Suprapubic skin (tissue), 4 donors: Measurements from ENCODE around the gene ELMO1.

Experiments used
- CTCF ChIP-seq, 2 donors: fragments of 200-600 bp in 1 of 2; fragments of 450-650 bp in 1 of 2; sonication (generic) in 1 of 2; IDR thresholded peaks; one replicate each; pipeline ENCODE4 v1.5.1; 2016 to 2019; ENCODE audit warnings: antibody characterized with exemption in 2 of 2, mild to moderate bottlenecking in 1 of 2, moderate library complexity in 1 of 2
- EP300 ChIP-seq: sonication (generic); formaldehyde crosslinking; IDR thresholded peaks from one replicate; pipeline ENCODE4 v1.6.1; 2017; ENCODE audit warnings: antibody characterized with exemption
- POLR2A ChIP-seq, 2 donors: fragments of 450-650 bp; IDR thresholded peaks; one replicate each; pipeline ENCODE4 v1.6.1; 2017; ENCODE audit warnings: antibody characterized with exemption in 2 of 2, mild to moderate bottlenecking in 2 of 2, moderate library complexity in 2 of 2
- POLR2AphosphoS5 ChIP-seq, 3 donors: sonication (generic); formaldehyde crosslinking; IDR thresholded peaks; one replicate each; pipeline ENCODE4 v1.6.1; 2017; ENCODE audit warnings: antibody characterized with exemption in 3 of 3

- no peak for TF ChIP-seq POLR2A (IDR thresholded peaks at IDR 0.05)
- TF ChIP-seq CTCF (IDR thresholded peaks at IDR 0.05) = no peak
- no peak for TF ChIP-seq POLR2AphosphoS5 (IDR thresholded peaks at IDR 0.05)
- TF ChIP-seq EP300 = no peak
Observed at GRCh38 chr7:37011151-37011890, 437.3 kb downstream of the ELMO1 start.
